GM12878 (cell line): ENCODE data around the gene SAMSN1. TPM values are rescaled to one million over a fixed set of nuclear protein-coding genes. Genes with fewer than 3 reads are reported as not detected.

Experiments
- BCL11A ChIP-seq: IDR thresholded peaks from 2 replicates; pipeline ENCODE4 v1.6.1; 2011; ENCODE audit warnings: low read depth, low read length
- CBFB ChIP-seq: IDR thresholded peaks from 2 replicates; pipeline ENCODE4 v1.6.1; 2016; ENCODE audit warnings: antibody characterized with exemption, low read depth
- CHD2 ChIP-seq: IDR thresholded peaks from 2 replicates; pipeline ENCODE4 v1.6.1; 2011; ENCODE audit warnings: low read depth, low read length, improper control_type of control experiment, borderline replicate concordance
- EED ChIP-seq: sonication (generic); IDR thresholded peaks from 2 replicates; pipeline ENCODE4 v1.6.1; 2016; ENCODE audit warnings: antibody characterized with exemption, low read depth
- EP300 ChIP-seq, 2 experiments: fragments of 150-350 bp in 1 of 2; IDR thresholded peaks; 2 replicates each; pipeline ENCODE4 v1.6.1; 2011 to 2012; ENCODE audit warnings: low read depth in 2 of 2, low read length in 2 of 2, borderline replicate concordance in 1 of 2, improper control_type of control experiment in 1 of 2, inconsistent platforms in 1 of 2; ENCODE audit not compliant: control insufficient read depth in 1 of 2
- FOXM1 ChIP-seq: IDR thresholded peaks from 2 replicates; pipeline ENCODE4 v1.6.1; 2012; ENCODE audit warnings: low read depth, mild to moderate bottlenecking, inconsistent platforms, low read length, moderate library complexity
- HCFC1 ChIP-seq: fragments of 150-350 bp; IDR thresholded peaks from 2 replicates; pipeline ENCODE4 v1.6.1; 2014; ENCODE audit warnings: low read length
- MEF2B ChIP-seq: fragments of 450-650 bp; IDR thresholded peaks from 2 replicates; pipeline ENCODE4 v1.6.1; 2018; ENCODE audit warnings: mild to moderate bottlenecking, moderate library complexity; ENCODE audit not compliant: partially characterized antibody, poor library complexity, severe bottlenecking
- MTA2 ChIP-seq: fragments of 450-650 bp; IDR thresholded peaks from 2 replicates; pipeline ENCODE4 v1.6.1; 2016; ENCODE audit warnings: low read depth, mild to moderate bottlenecking, moderate library complexity
- MTA3 ChIP-seq: IDR thresholded peaks from 2 replicates; pipeline ENCODE4 v1.6.1; 2012; ENCODE audit warnings: low read length, inconsistent platforms, borderline replicate concordance
- NR2C2 ChIP-seq: IDR thresholded peaks from 2 replicates; pipeline ENCODE4 v1.6.1; 2011; ENCODE audit warnings: borderline replicate concordance, low read depth; ENCODE audit not compliant: control insufficient read depth, insufficient read length
- PML ChIP-seq: IDR thresholded peaks from 2 replicates; pipeline ENCODE4 v1.6.1; 2012; ENCODE audit warnings: low read length, inconsistent platforms
- SREBF1 ChIP-seq: IDR thresholded peaks from 2 replicates; pipeline ENCODE4 v1.6.1; 2012; ENCODE audit warnings: mild to moderate bottlenecking, low read length
- TCF3 ChIP-seq: IDR thresholded peaks from 2 replicates; pipeline ENCODE4 v1.6.1; 2012; ENCODE audit warnings: low read depth, mild to moderate bottlenecking, low read length, borderline replicate concordance; ENCODE audit not compliant: insufficient read depth
- USF1 ChIP-seq: IDR thresholded peaks from 2 replicates; pipeline ENCODE4 v1.6.1; 2011; ENCODE audit warnings: borderline replicate concordance, low read depth, mild to moderate bottlenecking, moderate library complexity, mixed read lengths, low read length; ENCODE audit not compliant: insufficient read depth; ENCODE audit errors: extremely low read length
- YY1 ChIP-seq: IDR thresholded peaks from 2 replicates; pipeline ENCODE4 v1.6.1; 2011; ENCODE audit warnings: low read depth, mild to moderate bottlenecking, low read length
- ZNF274 ChIP-seq: IDR thresholded peaks from one replicate; pipeline ENCODE4 v1.8.0; 2011; ENCODE audit not compliant: insufficient read length, insufficient read depth
- polyA plus RNA-seq, 11 experiments: library from polyadenylated mRNA; depleted of rRNA in 4 of 11; unstranded in 6 of 11; stranded (reverse) in 5 of 11; fragments of >200 nt; fragmentation: Nextera tagmentation in 4 of 11; fragmentation: Illumina TruSeq in 1 of 11; extraction: Ambion mirVana in 4 of 11; extraction: Trizol in 1 of 11; gene quantifications; 1 replicate in 1 of 11; 2 replicates in 10 of 11; pipeline versions ENCODE4 v1.2.1 to v1.2.3, GENCODE V29; 2011 to 2016; ENCODE audit warnings: inconsistent platforms in 2 of 11, missing spikeins in 2 of 11, low read depth in 1 of 11
- total RNA-seq, 4 experiments: library from RNA; depleted of rRNA in 3 of 4; stranded (reverse); fragments of >200 nt in 3 of 4; fragmentation: Illumina TruSeq in 1 of 4; extraction: Trizol in 1 of 4; gene quantifications; 2 replicates each; pipeline versions ENCODE4 v1.2.1 to v1.2.3, GENCODE V29; 2013 to 2021
- TF ChIP-seq, protein P1 (sequence below): fragments of 450-650 bp; formaldehyde crosslinking; IDR thresholded peaks from 2 replicates; pipeline ENCODE4 v1.4.0; 2020; ENCODE audit warnings: mild to moderate bottlenecking, moderate library complexity
- TF ChIP-seq, protein P2 (sequence below): IDR thresholded peaks from 2 replicates; pipeline ENCODE4 v1.6.1; 2011; ENCODE audit warnings: mild to moderate bottlenecking, low read depth, low read length, moderate library complexity; ENCODE audit not compliant: insufficient replicate concordance
- TF ChIP-seq, protein P3 (sequence below): fragments of 450-650 bp; IDR thresholded peaks from 2 replicates; pipeline ENCODE4 v1.6.1; 2017; ENCODE audit warnings: low read depth, mild to moderate bottlenecking, moderate library complexity
- TF ChIP-seq, protein P4 (sequence below): fragments of 450-650 bp; IDR thresholded peaks from 2 replicates; pipeline ENCODE4 v1.6.1; 2017; ENCODE audit warnings: mild to moderate bottlenecking

SAMSN1 gene
- total and polyA plus RNA-seq, 10 of the 15 experiments (the other 5 are each of a cell fraction or from before 2014, with no cell fraction given): 23.2 to 102 (median 44.9) TPM

DNA sequence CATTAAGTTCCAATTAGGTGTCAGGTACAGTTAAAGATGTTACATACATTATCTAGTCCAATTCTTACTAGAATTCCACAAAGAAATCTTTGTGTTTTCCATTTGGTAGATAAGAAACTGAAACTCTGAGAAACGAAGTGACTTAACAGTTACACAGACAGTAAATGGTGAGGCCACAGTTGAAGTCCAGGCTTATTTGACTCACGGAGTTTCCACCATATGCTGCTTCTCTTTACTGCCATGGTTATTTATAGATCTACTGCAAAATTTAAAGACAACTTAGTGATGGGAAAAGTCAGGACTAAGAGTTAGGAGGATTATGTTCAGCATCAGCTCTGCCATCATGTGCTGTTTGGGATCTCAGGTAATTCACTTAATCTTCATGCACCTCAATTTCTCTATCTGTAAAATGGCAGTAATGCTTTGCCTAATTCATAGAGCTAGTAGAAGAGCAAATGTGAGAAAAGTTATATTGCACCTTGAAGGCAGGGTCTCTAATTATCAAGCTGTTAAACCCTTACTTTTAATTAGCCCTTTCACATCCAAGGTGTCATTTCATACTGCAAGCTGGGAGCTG lies 26.2 kb upstream of the SAMSN1 start (continued):
- TF ChIP-seq, protein P1, sequence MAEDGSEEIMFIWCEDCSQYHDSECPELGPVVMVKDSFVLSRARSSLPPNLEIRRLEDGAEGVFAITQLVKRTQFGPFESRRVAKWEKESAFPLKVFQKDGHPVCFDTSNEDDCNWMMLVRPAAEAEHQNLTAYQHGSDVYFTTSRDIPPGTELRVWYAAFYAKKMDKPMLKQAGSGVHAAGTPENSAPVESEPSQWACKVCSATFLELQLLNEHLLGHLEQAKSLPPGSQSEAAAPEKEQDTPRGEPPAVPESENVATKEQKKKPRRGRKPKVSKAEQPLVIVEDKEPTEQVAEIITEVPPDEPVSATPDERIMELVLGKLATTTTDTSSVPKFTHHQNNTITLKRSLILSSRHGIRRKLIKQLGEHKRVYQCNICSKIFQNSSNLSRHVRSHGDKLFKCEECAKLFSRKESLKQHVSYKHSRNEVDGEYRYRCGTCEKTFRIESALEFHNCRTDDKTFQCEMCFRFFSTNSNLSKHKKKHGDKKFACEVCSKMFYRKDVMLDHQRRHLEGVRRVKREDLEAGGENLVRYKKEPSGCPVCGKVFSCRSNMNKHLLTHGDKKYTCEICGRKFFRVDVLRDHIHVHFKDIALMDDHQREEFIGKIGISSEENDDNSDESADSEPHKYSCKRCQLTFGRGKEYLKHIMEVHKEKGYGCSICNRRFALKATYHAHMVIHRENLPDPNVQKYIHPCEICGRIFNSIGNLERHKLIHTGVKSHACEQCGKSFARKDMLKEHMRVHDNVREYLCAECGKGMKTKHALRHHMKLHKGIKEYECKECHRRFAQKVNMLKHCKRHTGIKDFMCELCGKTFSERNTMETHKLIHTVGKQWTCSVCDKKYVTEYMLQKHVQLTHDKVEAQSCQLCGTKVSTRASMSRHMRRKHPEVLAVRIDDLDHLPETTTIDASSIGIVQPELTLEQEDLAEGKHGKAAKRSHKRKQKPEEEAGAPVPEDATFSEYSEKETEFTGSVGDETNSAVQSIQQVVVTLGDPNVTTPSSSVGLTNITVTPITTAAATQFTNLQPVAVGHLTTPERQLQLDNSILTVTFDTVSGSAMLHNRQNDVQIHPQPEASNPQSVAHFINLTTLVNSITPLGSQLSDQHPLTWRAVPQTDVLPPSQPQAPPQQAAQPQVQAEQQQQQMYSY (CRISPR knock-in tag): no peak
- no peak for TF ChIP-seq MTA3
- TF ChIP-seq, protein P2, sequence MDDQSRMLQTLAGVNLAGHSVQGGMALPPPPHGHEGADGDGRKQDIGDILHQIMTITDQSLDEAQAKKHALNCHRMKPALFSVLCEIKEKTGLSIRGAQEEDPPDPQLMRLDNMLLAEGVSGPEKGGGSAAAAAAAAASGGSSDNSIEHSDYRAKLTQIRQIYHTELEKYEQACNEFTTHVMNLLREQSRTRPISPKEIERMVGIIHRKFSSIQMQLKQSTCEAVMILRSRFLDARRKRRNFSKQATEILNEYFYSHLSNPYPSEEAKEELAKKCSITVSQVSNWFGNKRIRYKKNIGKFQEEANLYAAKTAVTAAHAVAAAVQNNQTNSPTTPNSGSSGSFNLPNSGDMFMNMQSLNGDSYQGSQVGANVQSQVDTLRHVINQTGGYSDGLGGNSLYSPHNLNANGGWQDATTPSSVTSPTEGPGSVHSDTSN: no peak
- TF ChIP-seq MEF2B: peak; percentile 30
- TF ChIP-seq NR2C2: no peak
- TF ChIP-seq EED: peak; percentile 67; the same call in 1 of the 2 replicates
- TF ChIP-seq PML: no peak
- TF ChIP-seq TCF3: no peak
- TF ChIP-seq MTA2: peak; percentile 36; the same call in 1 of the 2 replicates
- no peak for TF ChIP-seq USF1
- peak in 1 of 2 experiments; percentile 44; a peak in 1 of 4 replicates for TF ChIP-seq EP300 (IDR thresholded peaks at IDR 0.05; ENCODE audit: borderline replicate concordance in 1 of 2, control insufficient read depth in 1 of 2, low read depth in 2 of 2, low read length in 2 of 2)
- TF ChIP-seq, protein P3, sequence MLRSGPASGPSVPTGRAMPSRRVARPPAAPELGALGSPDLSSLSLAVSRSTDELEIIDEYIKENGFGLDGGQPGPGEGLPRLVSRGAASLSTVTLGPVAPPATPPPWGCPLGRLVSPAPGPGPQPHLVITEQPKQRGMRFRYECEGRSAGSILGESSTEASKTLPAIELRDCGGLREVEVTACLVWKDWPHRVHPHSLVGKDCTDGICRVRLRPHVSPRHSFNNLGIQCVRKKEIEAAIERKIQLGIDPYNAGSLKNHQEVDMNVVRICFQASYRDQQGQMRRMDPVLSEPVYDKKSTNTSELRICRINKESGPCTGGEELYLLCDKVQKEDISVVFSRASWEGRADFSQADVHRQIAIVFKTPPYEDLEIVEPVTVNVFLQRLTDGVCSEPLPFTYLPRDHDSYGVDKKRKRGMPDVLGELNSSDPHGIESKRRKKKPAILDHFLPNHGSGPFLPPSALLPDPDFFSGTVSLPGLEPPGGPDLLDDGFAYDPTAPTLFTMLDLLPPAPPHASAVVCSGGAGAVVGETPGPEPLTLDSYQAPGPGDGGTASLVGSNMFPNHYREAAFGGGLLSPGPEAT: peak; percentile 35; the same call in 1 of the 2 replicates
- TF ChIP-seq, protein P4, sequence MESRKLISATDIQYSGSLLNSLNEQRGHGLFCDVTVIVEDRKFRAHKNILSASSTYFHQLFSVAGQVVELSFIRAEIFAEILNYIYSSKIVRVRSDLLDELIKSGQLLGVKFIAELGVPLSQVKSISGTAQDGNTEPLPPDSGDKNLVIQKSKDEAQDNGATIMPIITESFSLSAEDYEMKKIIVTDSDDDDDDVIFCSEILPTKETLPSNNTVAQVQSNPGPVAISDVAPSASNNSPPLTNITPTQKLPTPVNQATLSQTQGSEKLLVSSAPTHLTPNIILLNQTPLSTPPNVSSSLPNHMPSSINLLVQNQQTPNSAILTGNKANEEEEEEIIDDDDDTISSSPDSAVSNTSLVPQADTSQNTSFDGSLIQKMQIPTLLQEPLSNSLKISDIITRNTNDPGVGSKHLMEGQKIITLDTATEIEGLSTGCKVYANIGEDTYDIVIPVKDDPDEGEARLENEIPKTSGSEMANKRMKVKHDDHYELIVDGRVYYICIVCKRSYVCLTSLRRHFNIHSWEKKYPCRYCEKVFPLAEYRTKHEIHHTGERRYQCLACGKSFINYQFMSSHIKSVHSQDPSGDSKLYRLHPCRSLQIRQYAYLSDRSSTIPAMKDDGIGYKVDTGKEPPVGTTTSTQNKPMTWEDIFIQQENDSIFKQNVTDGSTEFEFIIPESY: no peak
- no peak for TF ChIP-seq YY1
- no peak for TF ChIP-seq CHD2
- TF ChIP-seq SREBF1: no peak
- no peak for TF ChIP-seq ZNF274
- no peak for TF ChIP-seq CBFB
- peak; percentile 70; the same call in 1 of the 2 replicates for TF ChIP-seq FOXM1
- no peak for TF ChIP-seq HCFC1
- TF ChIP-seq BCL11A: no peak
